ENCODE data around the gene CDX1.

The CDX1 gene

DNA sequence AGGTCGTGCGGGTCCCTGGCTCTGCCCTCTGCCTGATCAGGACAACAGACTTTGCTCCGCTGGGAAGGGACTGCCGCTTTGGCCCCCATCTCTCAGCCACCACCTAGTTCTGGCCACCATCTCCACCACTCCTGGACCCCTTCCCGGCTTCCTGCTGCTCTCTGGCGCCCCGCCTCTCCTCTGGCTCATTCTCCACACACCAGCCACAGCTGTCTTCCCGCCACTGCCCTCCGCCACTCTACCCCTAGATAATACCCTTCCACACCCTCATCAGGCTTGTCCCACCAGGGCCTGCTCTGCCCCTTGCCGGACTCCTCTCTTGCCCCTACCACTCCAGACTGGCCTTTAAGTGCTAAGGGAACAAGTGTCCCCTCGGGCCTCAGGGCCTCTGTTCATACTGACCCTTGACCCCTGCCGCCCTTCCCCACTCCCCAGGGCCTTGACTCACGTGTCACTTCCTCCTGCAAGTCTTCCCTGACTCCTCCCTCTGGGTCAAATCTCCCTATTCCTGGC is 3.0 kb upstream of the CDX1 start:
- no peak for DNase-seq (ENCODE audit: low read depth)

GRCh38 chr5:150164211-150164980 is 2.2 kb upstream of the CDX1 start:
- DNase-seq (ENCODE audit: low read depth) = no peak

DNA sequence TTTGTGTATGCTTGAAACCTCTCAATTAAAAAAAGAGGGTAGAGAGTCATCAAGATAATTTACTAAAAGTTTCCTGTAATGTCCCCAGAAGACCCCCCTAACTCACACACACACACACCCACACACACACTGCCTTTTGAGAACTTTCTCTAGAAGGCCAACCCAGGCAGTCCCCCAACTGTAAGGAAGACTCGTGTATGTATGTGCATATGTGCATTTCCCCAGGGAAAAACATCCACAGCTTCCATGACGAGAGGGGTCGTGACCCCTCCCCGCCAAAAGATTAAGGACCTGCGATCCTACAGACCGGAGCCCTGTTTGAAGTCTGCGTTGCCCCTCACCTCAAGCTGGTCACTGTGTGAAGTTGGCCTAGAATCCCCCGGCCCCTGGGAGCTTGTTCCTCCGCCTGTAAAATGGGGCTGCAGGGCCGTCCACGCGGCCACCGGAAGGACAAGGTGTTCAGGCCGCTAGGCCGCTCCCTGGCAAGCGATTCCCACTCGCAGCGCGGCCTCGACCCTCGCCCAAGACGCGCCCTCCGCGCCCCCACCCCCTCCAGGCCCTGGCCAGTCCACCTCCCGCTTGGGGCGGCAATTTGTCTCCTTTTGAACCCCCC is 435 bp upstream of the CDX1 start:
- no peak for DNase-seq (ENCODE audit: low read depth)

- DNase-seq (ENCODE audit: low read depth) = no peak
Observed at GRCh38 chr5:150167512-150167850, 903 bp downstream of the CDX1 start.

DNA sequence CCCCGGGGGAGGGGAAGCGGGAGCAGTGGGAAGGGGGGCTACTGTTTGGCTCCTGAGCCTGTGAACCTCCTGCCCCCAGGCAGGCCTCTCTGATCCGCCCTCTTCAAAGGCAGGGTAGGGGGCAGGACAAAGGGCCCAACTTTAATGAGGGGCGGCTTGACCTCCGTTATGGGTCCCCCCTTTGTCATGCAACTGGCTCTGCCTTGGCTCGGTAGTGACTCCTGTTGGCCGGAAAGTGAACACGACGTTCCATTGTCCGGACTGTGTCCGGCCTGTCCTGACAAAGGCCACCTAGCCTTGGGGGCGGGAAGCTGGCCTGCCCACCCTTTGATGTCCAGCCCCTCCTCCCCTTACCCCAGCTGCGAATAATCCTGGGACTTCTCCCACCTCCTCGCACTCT is 1.3 kb downstream of the CDX1 start:
- DNase-seq (ENCODE audit: low read depth) = no peak

DNA sequence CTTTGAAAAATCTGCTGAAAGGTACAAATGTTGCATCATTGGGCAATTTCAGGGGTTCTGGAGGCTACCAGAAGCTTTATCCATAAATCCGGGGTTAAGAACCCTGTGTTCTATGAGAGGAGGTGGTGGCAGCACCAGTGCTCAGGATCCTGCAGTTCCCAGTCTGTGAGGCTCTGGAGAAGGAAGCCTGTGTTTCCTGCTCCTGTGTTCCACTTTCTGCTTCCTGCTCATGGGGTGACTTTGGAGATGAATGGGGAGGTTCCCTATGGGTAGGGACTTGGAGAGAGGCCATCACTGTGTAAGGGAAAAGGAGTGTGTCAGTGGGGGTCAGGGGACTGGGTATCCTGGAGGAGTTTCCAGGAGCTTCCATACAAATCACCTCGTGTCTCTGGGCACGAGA is 2.3 kb downstream of the CDX1 start:
- DNase-seq (ENCODE audit: low read depth) = no peak

- DNase-seq (ENCODE audit: low read depth) = no peak
Observed at GRCh38 chr5:150172145-150172544, 5.6 kb downstream of the CDX1 start.

DNA sequence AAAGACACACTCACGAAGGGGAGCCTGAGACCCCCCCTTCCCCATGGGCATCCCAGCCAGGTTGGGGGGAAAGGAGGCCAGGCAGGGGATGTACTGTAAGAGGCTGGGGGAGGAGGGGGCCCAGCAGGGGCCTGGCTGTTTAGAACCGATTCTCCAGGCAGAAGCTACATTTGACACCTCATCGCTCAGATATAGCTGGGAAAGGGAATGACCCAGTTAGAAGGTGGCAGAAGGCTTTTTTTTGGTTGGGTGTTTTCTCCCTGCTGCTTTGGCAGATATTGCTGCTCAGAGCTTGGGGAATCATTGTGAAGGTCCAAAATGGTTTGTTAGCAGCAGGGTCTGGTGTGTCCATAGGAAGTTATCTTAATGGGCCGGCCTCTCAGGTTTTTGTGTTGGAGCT is 6.0 kb downstream of the CDX1 start:
- DNase-seq (ENCODE audit: low read depth) = no peak

DNA sequence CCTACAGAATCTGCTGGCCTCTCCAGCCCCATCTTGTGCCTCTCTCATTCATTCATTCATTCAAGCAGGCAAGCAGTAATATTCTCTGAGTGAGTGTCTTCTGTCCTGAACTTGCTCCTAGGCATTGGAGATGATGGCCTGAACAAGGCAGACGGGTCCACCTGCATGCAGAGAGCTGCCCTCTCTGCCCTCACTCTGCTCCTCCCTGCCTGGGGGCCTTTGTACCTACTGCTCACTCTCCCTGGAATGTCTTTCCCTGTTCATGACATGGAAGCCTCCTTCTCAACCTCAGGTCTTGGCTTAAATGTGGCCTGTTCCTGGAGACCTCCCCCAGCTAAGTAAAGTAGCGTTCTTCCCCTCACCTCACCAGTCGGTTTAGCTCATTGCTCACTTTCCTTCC is 6.6 kb downstream of the CDX1 start:
- DNase-seq (ENCODE audit: low read depth) = no peak

DNA sequence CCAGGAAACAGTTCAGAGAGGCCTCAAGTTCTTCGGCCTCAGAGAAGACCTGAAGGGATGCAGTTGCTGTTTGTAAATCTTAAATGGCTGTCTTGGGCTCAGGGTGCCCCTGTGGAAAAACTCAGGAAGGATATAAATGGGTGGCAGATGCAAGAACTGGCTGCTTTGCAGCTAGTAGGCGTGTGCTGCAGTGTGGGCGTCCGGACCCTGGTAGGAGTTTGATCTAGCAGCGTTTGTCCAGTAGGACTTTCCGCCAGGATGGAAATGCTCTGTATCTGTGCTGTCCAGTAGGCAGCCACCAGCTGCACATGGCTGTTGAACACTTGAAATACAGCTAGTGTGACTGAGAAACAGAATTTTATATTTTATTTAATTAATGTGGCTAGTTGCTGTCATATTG is 7.7 kb downstream of the CDX1 start:
- no peak for DNase-seq (ENCODE audit: low read depth)

DNA sequence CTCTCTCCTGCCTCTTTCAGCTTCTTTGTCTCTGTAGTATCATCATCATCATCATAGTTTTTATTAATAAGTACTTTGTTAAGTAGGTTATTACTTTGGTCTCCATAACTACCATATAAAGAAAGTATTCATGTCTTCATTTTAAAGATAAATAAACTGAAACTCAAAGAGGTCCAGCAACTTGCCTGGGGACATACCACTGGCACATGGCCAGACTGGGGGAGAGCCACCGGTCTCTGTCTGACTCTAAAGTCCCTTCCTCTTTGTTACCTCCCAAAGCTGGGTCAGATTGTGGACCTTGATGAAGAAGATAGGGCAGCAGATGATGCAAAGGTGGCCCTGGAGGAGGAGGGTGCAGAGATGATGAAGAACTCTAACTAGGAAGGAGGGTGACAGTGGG is 8.5 kb downstream of the CDX1 start:
- DNase-seq (ENCODE audit: low read depth) = no peak

- DNase-seq (ENCODE audit: low read depth) = no peak
Observed at GRCh38 chr5:150175536-150175935, 9.0 kb downstream of the CDX1 start.

DNA sequence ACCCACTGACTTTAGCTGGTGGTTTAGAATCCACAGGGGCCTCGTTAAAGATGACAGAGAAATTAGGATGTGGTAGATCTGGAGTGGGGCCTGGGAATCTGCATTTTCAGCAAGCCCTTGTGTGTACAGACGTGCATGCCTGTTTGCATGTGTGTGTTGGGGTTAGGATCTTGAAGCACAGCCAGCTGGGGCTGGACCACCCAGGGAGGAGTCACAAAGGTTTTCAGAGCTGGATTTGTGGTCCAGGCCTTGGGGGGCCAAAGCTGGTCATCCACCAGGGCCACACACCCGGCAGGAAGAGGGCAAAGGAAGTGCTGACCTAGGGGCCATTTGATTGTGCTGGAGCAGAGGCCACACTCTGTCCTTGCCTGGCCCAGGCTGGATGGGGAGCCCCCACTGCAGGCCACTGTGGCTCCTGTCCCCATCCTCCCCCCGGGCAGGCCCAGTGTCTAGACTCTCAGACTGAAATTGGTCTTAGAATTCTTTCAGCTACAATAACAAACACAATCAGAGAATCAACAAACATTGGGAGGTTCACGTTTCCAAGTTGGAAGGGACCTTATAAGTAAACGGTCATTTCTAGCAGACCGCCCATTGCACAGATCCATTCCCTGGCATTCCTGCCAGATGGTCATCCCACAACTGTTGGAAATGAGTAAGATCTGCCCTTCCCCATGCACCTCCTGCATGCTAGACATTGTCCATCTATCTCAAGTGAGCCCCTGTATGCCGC is 10.3 kb downstream of the CDX1 start:
- no peak for DNase-seq (ENCODE audit: low read depth)

DNA sequence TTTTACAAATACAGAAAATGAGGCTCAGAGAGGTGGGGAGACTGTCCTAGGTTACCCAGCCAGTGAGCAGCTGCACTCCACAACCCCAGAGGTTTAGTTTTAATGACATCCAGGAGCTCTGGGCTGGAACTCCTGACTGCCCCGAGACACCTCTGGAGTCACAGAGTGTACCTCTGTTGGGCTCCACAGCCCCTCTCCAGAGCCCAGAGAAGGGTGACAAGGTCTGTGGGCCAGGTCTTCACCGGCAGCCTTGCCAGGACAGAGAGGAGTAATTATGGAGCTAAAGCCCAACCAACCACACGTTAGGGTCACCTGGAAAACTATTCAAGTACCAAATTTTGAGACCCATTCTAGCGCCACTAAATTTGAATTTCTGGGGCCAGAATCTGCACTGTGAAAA is 11.1 kb downstream of the CDX1 start:
- DNase-seq (ENCODE audit: low read depth) = no peak

- DNase-seq (ENCODE audit: low read depth) = no peak
Observed at GRCh38 chr5:150178262-150178661, 11.7 kb downstream of the CDX1 start.

DNA sequence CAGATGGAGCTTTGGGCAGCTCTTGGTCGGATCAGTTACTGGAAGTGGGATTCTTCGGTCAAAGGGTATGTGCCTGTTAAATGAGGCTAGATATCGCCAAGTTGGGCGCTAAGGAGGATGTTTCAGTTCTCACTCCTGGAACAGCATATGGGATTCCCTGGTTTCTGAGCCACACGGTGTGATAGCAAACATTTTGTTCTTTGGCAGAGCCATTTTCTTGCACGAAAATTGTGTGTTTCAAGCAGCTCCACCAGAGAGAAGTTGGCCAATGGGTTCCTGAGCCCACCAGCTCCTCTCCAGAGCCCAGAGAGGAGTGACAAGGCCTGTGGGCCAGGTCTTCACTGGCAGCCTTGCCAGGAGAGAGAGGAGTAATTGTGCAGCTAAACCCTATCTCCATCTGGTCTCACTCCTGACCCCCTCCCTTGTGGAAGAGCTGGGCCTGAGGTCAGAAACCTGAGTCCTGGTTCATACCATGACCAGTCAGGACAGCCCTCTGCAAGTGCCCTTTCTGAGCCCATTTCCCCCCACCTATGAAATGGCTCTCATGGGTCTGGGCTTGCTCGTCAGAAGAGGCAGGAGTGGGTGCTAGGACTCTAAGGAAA is 12.5 kb downstream of the CDX1 start:
- DNase-seq (ENCODE audit: low read depth) = no peak

- DNase-seq (ENCODE audit: low read depth) = no peak
Observed at GRCh38 chr5:150180241-150181026, 13.9 kb downstream of the CDX1 start.

GRCh38 chr5:150181027-150181426 is 14.4 kb downstream of the CDX1 start:
- DNase-seq (ENCODE audit: low read depth) = no peak

DNA sequence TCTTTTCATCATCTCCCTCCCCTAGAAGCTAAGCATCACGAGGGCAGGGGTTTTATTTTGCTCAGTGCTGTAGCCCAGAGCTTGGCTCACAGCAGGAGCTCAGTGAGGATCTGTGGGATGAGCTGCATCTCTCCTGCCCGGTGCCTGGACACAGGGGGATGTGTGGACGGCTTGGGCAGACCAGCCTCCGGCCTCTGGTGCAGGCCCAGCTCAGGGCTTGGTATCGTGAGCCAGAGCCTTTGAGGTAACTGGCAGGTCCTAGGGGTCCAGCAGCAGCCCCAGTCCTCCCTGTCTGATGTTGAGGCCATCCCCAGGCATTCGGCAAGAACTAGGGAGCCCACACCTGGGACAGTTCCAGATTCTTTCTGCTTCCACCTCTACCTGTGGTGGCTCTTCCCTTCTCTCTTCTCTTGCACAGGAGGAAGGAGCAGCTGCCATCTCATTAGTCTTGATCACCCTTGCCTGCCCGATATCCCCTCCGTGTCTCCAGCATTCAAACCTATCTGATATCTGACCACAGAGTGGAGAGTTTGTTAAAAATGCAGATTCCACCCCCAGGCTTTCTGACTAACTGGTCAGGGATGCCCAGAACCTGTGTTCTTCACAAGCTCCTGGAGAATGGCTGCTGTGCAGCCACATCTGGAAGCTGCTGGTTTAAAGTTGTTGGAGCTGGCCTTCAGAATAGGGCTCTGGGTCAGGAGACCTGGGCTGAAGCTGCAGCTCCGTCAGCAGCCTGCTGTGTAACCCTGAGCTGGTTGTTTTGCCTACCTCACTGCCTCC is 15.4 kb downstream of the CDX1 start:
- no peak for DNase-seq (ENCODE audit: low read depth)

GRCh38 chr5:150182774-150183173 is 16.2 kb downstream of the CDX1 start:
- DNase-seq (ENCODE audit: low read depth) = no peak

GRCh38 chr5:150183436-150183835 is 16.9 kb downstream of the CDX1 start:
- DNase-seq (ENCODE audit: low read depth) = no peak
